H1 (cell line): ENCODE results near the gene ACSL6. TPM values are rescaled to one million over a fixed set of nuclear protein-coding genes. Genes with fewer than 3 reads are reported as not detected.

Experiments used
- CTCF ChIA-PET: fragments of 300-600 bp; sonication (Branson Sonifier 250); formaldehyde crosslinking; loops from one replicate; lab custom pipeline; 2021; ENCODE audit not compliant: partially characterized antibody; lab: Charles Lee
- POLR2A ChIA-PET: fragments of 300-600 bp; sonication (Branson Sonifier 250); formaldehyde crosslinking; loops from one replicate; lab custom pipeline; 2021; ENCODE audit warnings: inconsistent platforms; ENCODE audit not compliant: partially characterized antibody; lab: Charles Lee
- DNase-seq, 2 experiments: peaks; one replicate each; pipeline versions ENCODE4 v3.0.0 to v3.0.0-alpha.2; 2010 to 2022; ENCODE audit warnings: low spot score in 2 of 2, low read depth in 1 of 2, mixed read lengths in 1 of 2
- FAIRE-seq: peaks from 2 replicates; lab custom pipeline; 2011; peaks lifted over from hg19 to GRCh38; lab: Jason Lieb, UNC
- H2AFZ ChIP-seq: 2 replicates; pipeline ENCODE4 v1.8.1; 2012; ENCODE audit warnings: low read length, inconsistent platforms
- H2AK5ac ChIP-seq: 2 replicates; pipeline ENCODE4 v1.6.1; 2013; ENCODE audit warnings: low read depth, low read length
- H2BK120ac ChIP-seq: replicated peaks from 2 replicates; pipeline ENCODE3; 2013; ENCODE audit warnings: low read depth, low read length, inconsistent platforms
- H2BK12ac ChIP-seq: 2 replicates; pipeline ENCODE4 v1.6.1; 2013; ENCODE audit warnings: low read depth, low read length
- H2BK15ac ChIP-seq: 2 replicates; pipeline ENCODE4 v1.6.1; 2013; ENCODE audit warnings: low read length
- H2BK20ac ChIP-seq: 2 replicates; pipeline ENCODE4 v1.6.1; 2013; ENCODE audit warnings: low read length
- H2BK5ac ChIP-seq: 2 replicates; pipeline ENCODE4 v1.6.1; 2013; ENCODE audit warnings: low read depth, low read length
- H3K14ac ChIP-seq: 2 replicates; pipeline ENCODE4 v1.6.1; 2013; ENCODE audit warnings: inconsistent platforms; ENCODE audit not compliant: insufficient read length
- H3K18ac ChIP-seq: 2 replicates; pipeline ENCODE4 v1.6.1; 2013; ENCODE audit warnings: low read length; ENCODE audit errors: extremely low read depth
- H3K23ac ChIP-seq: 2 replicates; pipeline ENCODE4 v1.6.1; 2013; ENCODE audit warnings: inconsistent platforms; ENCODE audit not compliant: insufficient read length
- H3K23me2 ChIP-seq: 2 replicates; pipeline ENCODE4 v1.6.1; 2013; ENCODE audit warnings: low read depth, low read length
- H3K27ac ChIP-seq: 2 replicates; pipeline ENCODE4 v1.6.1; 2011; ENCODE audit warnings: low read depth, low read length, inconsistent platforms
- H3K27me3 ChIP-seq, 4 experiments: replicated peaks in 1 of 4; 1 replicate in 1 of 4; 2 replicates in 3 of 4; pipeline versions ENCODE4 v1.6.1 to v1.8.1; 2011 to 2013; ENCODE audit warnings: low read length in 3 of 4, mild to moderate bottlenecking in 3 of 4, inconsistent platforms in 2 of 4, mixed read lengths in 2 of 4, moderate library complexity in 1 of 4; ENCODE audit not compliant: control insufficient read depth in 3 of 4, insufficient read depth in 3 of 4; ENCODE audit errors: extremely low read depth in 1 of 4
- H3K36me3 ChIP-seq, 4 experiments: 2 replicates each; pipeline versions ENCODE4 v1.6.1 to v1.8.1; 2011 to 2013; ENCODE audit warnings: mild to moderate bottlenecking in 4 of 4, low read length in 3 of 4, moderate library complexity in 2 of 4, control low read depth in 1 of 4, inconsistent platforms in 1 of 4; ENCODE audit not compliant: insufficient read depth in 4 of 4, control insufficient read depth in 2 of 4
- H3K4ac ChIP-seq: replicated peaks from 2 replicates; pipeline ENCODE3; 2013; ENCODE audit warnings: low read length, low read depth, mixed read lengths, inconsistent platforms; ENCODE audit not compliant: insufficient read length
- H3K4me1 ChIP-seq, 4 experiments: replicated peaks in 1 of 4; 1 replicate in 1 of 4; 2 replicates in 3 of 4; pipeline versions ENCODE4 v1.6.1 to v1.8.1; 2011 to 2013; ENCODE audit warnings: low read length in 3 of 4, inconsistent platforms in 2 of 4, mixed read lengths in 1 of 4; ENCODE audit not compliant: insufficient read depth in 4 of 4, control insufficient read depth in 3 of 4
- H3K4me2 ChIP-seq, 2 experiments: 2 replicates each; pipeline versions ENCODE4 v1.6.1 to v1.8.1; 2011 to 2013; ENCODE audit warnings: low read depth in 2 of 2, low read length in 2 of 2, control low read depth in 1 of 2, inconsistent platforms in 1 of 2, mild to moderate bottlenecking in 1 of 2; ENCODE audit not compliant: insufficient read depth in 1 of 2
- H3K4me3 ChIP-seq, 4 experiments: fragments of 200-600, 300-600 bp in 1 of 4; sonication (generic), shearing (Covaris generic), sonication (Bioruptor Twin) in 1 of 4; 2 replicates each; pipeline versions ENCODE4 v1.5.1 to v1.8.1; 2011 to 2016; ENCODE audit warnings: low read length in 4 of 4, low read depth in 3 of 4, control low read depth in 2 of 4, inconsistent platforms in 2 of 4, mild to moderate bottlenecking in 2 of 4, mixed read lengths in 1 of 4, moderate library complexity in 1 of 4; ENCODE audit not compliant: insufficient read depth in 2 of 4; ENCODE audit errors: extremely low read depth in 1 of 4
- H3K56ac ChIP-seq: replicated peaks from 2 replicates; pipeline ENCODE3; 2013; ENCODE audit warnings: low read depth, mild to moderate bottlenecking, mixed read lengths, low read length, inconsistent platforms; ENCODE audit not compliant: insufficient read length
- H3K79me1 ChIP-seq: 2 replicates; pipeline ENCODE4 v1.6.1; 2013; ENCODE audit warnings: low read depth, low read length, control low read depth
- H3K79me2 ChIP-seq, 2 experiments: 2 replicates each; pipeline versions ENCODE4 v1.6.1 to v1.8.1; 2012 to 2013; ENCODE audit warnings: low read length in 2 of 2, mild to moderate bottlenecking in 2 of 2, inconsistent platforms in 1 of 2; ENCODE audit not compliant: insufficient read depth in 2 of 2, control insufficient read depth in 1 of 2
- H3K9ac ChIP-seq, 4 experiments: replicated peaks in 1 of 4; 1 replicate in 1 of 4; 2 replicates in 3 of 4; pipeline versions ENCODE4 v1.6.1 to v1.8.1; 2011 to 2013; ENCODE audit warnings: low read depth in 3 of 4, low read length in 3 of 4, control low read depth in 2 of 4, mild to moderate bottlenecking in 2 of 4, moderate library complexity in 2 of 4, inconsistent platforms in 1 of 4; ENCODE audit errors: extremely low read depth in 1 of 4
- H3K9me3 ChIP-seq, 2 experiments: 2 replicates each; pipeline versions ENCODE4 v1.6.1 to v1.8.1; 2012 to 2013; ENCODE audit warnings: mild to moderate bottlenecking in 2 of 2, moderate library complexity in 2 of 2, control low read depth in 1 of 2, inconsistent platforms in 1 of 2, low read depth in 1 of 2, low read length in 1 of 2, mixed read lengths in 1 of 2; ENCODE audit not compliant: insufficient read depth in 2 of 2
- H4K20me1 ChIP-seq, 2 experiments: replicated peaks in 1 of 2; 2 replicates each; pipeline versions ENCODE3 to v1.8.1; 2011 to 2013; ENCODE audit warnings: inconsistent platforms in 2 of 2, low read length in 2 of 2, mild to moderate bottlenecking in 1 of 2; ENCODE audit not compliant: insufficient read depth in 2 of 2, control insufficient read depth in 1 of 2
- H4K5ac ChIP-seq: 2 replicates; pipeline ENCODE4 v1.6.1; 2013; ENCODE audit warnings: low read length, low read depth, mixed read lengths, inconsistent platforms; ENCODE audit not compliant: insufficient read length
- H4K8ac ChIP-seq: 2 replicates; pipeline ENCODE4 v1.8.0; 2013; ENCODE audit warnings: mild to moderate bottlenecking, moderate library complexity, low read length, inconsistent platforms; ENCODE audit not compliant: insufficient read depth; ENCODE audit errors: extremely low read depth
- H4K91ac ChIP-seq: replicated peaks from 2 replicates; pipeline ENCODE3; 2013; ENCODE audit warnings: low read length, mixed read lengths, inconsistent platforms; ENCODE audit not compliant: insufficient read length
- ASH2L ChIP-seq: fragments of 200-600, 300-600 bp; sonication (generic); IDR thresholded peaks from one replicate; pipeline ENCODE4 v1.7.1; 2017; ENCODE audit warnings: low read length
- BRCA1 ChIP-seq: IDR thresholded peaks from 2 replicates; pipeline ENCODE4 v1.6.1; 2012; ENCODE audit warnings: low read depth, low read length, improper control_type of control experiment
- CBX5 ChIP-seq: fragments of 300-800, 300-1000 bp; sonication (generic); IDR thresholded peaks from 2 replicates; pipeline ENCODE4 v1.7.1; 2016; ENCODE audit warnings: antibody characterized with exemption, low read length, low read depth
- CEBPB ChIP-seq: IDR thresholded peaks from 2 replicates; pipeline ENCODE4 v1.6.1; 2012; ENCODE audit warnings: low read depth, low read length
- CHD2 ChIP-seq: IDR thresholded peaks from 2 replicates; pipeline ENCODE4 v1.6.1; 2012; ENCODE audit warnings: low read length, improper control_type of control experiment
- EZH2 ChIP-seq: fragments of 200-600 bp; sonication (generic); IDR thresholded peaks from 2 replicates; pipeline ENCODE4 v1.7.1; 2012; ENCODE audit warnings: low read depth, mild to moderate bottlenecking, moderate library complexity, low read length, inconsistent platforms; ENCODE audit not compliant: severe bottlenecking
- KDM5A ChIP-seq: fragments of 200-600 bp; IDR thresholded peaks from 2 replicates; pipeline ENCODE4 v1.7.1; 2012; ENCODE audit warnings: mild to moderate bottlenecking, low read length, inconsistent platforms, mixed read lengths
- NRF1 ChIP-seq: IDR thresholded peaks from 2 replicates; pipeline ENCODE4 v1.6.1; 2011; ENCODE audit warnings: mild to moderate bottlenecking, low read depth, low read length, improper control_type of control experiment
- POLR2AphosphoS5 ChIP-seq: IDR thresholded peaks from 2 replicates; pipeline ENCODE4 v1.6.1; 2011; ENCODE audit warnings: low read depth, low read length
- SAP30 ChIP-seq: fragments of 300-600 bp; sonication (generic); IDR thresholded peaks from 2 replicates; pipeline ENCODE4 v1.7.1; 2012; ENCODE audit warnings: low read length, moderate library complexity, mild to moderate bottlenecking, inconsistent platforms; ENCODE audit not compliant: insufficient read depth, insufficient replicate concordance
- SUZ12 ChIP-seq: fragments of 200-600 bp; sonication (generic); IDR thresholded peaks from 2 replicates; pipeline ENCODE4 v1.6.1; 2012; ENCODE audit warnings: mild to moderate bottlenecking, inconsistent platforms, low read length, moderate library complexity, mixed read lengths
- TAF1 ChIP-seq: IDR thresholded peaks from 2 replicates; pipeline ENCODE4 v1.6.1; 2011; ENCODE audit warnings: mild to moderate bottlenecking, low read depth, low read length
- WGBS, 2 experiments: shearing (Covaris generic) in 1 of 2; methylation state at CpG; one replicate each; pipeline versions ENCODE4 v1.1.6 to v1.1.7; 2013 to 2015; ENCODE audit warnings: low lambda C conversion rate in 2 of 2, mixed read lengths in 2 of 2, inconsistent platforms in 1 of 2, low coverage in 1 of 2, missing lambda C conversion rate in 1 of 2; ENCODE audit not compliant: insufficient replicate concordance in 2 of 2, insufficient coverage in 1 of 2, insufficient read length in 1 of 2; ENCODE audit errors: extremely low coverage in 1 of 2, missing lambda C conversion rate in 1 of 2; 5-methylcytosine and 5-hydroxymethylcytosine counted together
- polyA plus RNA-seq, 7 experiments: library from polyadenylated mRNA; depleted of rRNA in 3 of 7; stranded (reverse) in 5 of 7; unstranded in 2 of 7; fragments of >200 nt in 5 of 7; fragments of 200-250 nt in 2 of 7; gene quantifications; 1 replicate in 5 of 7; 2 replicates in 1 of 7; 4 replicates in 1 of 7; pipeline versions ENCODE4 v1.2.1 to v1.2.3, GENCODE V29; 2011 to 2013; ENCODE audit warnings: missing spikeins in 2 of 7, mixed read lengths in 2 of 7
- total RNA-seq: library from RNA; stranded (reverse); fragmentation: NEBNext Ultra II Directional; extraction: Animal tissue kit (Norgen Biotek cat#: 25700); gene quantifications from 2 replicates; pipeline ENCODE4 v1.2.1, GENCODE V29; 2021

ACSL6 gene
- total and polyA plus RNA-seq, 2 of the 8 experiments (the other 6 are each of a cell fraction or from before 2014, with no cell fraction given), result 2.3 to 2.4 TPM

DNA sequence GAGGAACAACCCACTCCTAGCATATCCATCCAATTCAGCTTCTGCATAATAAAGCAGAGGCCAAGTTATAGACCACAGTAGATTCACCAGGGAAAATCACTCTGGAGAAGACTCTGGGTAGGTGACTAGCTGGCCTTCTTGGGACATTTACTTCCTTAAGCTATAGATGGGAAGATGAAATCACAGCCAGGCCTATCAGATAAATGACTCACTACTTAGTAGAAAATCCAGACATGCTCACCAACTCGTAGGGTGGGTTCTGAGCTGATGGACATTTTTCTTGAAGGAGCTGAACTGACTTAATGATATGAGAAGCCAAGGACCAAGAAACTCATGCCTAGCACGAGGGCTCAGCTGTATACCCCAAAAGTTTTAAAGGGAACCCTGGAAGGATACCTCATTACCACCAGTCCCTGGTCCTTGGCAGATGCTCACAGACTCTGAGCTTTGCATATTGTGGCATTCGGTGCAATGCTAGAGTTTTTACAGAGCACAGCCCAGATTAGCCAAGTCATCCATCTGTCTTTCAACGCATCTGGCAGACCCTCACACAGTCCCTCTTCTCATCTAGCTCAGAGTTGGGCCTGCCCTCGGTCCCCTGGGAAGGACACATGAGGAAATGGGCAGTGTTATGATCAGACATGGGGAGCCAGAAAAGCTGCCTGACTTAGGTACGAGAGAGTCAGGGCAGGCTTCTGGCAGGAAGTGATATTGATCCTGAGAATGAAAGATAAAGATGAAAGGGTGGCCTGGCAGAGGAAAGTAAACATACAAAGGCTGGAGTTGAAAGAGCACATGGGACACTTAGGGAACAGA, 15.0 kb downstream of the ACSL6 start:
- Histone ChIP-seq H2AFZ (no peak overlapping the region), H3K79me2 (no peaks in the 10 kb centered on the region), H3K4ac (no peak overlapping the region), H3K4me2 (no peak overlapping the region), H3K79me1 (no peaks in the 10 kb centered on the region), H3K23me2 (no peaks in the 10 kb centered on the region), H4K20me1 (peaks cover 0 to 2% of the 10 kb centered on the region in 2 experiments), H3K9me3 (no peaks in the 10 kb centered on the region), H3K36me3 (no peaks in the 10 kb centered on the region), H3K4me3 (no peak overlapping the region), H3K27me3 (no peaks in the 10 kb centered on the region), H4K91ac (no peak overlapping the region), H2BK20ac (no peak overlapping the region), H2BK12ac (no peak overlapping the region), H2AK5ac (no peak overlapping the region), H3K56ac (no peak overlapping the region), H3K23ac (no peak overlapping the region), H2BK120ac (no peak overlapping the region), H3K4me1 (peaks cover 0 to 21% (median 12%) of the 10 kb centered on the region in 4 experiments; a peak in 6 of 7 replicates), H4K8ac (no peak overlapping the region), H4K5ac (no peak overlapping the region), H3K9ac (no peak overlapping the region), H3K14ac (no peak overlapping the region), H2BK5ac (no peak overlapping the region), H2BK15ac (no peak overlapping the region; the same call in 1 of the 2 replicates), H3K18ac (no peak overlapping the region), H3K27ac (no peak overlapping the region)
- no peak for DNase-seq
- FAIRE-seq, result no peak
- 91% methylated on average over 6 of the region's 6 CpGs; no CpG with 5 or more reads in 1 of the 2 experiments for WGBS, 2 experiments
- ChIA-PET POLR2A (no interaction called here), CTCF (interaction anchor here (1.0 to 1.8 kb wide), 9 partner anchors 10 to 573 kb away, joined by 3 to 10 read pairs (median 4); partner anchors contain the start of gene ACSL6)
- TF ChIP-seq NRF1 (no peak), SUZ12 (no peak), EZH2 (no peak), POLR2AphosphoS5 (no peak), CEBPB (no peak), CBX5 (no peak), KDM5A (no peak), CHD2 (no peak), BRCA1 (no peak), SAP30 (no peak), TAF1 (no peak), ASH2L (no peak)
